Measurements from ENCODE around the gene IL17D.

Gene IL17D

DNA sequence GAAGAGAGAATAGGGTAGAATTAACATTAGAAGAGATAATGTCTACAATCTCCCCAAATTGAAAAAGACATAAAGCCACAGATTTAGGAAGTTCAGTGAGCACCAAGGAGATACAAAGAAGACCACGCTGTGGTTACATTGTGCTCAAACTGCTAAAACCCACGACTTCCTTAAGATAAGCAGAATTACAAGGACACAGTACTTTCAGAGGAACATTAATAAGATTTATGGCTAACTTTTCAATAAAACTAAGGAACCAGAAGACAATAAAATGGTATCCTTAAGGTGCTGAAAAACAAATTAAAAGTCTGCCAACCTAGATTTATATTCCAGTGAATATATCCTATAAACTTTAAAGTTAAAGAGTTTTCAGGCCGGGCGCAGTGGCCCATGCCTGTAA is 7.4 kb upstream of the IL17D start:
- no peak for DNase-seq

DNA sequence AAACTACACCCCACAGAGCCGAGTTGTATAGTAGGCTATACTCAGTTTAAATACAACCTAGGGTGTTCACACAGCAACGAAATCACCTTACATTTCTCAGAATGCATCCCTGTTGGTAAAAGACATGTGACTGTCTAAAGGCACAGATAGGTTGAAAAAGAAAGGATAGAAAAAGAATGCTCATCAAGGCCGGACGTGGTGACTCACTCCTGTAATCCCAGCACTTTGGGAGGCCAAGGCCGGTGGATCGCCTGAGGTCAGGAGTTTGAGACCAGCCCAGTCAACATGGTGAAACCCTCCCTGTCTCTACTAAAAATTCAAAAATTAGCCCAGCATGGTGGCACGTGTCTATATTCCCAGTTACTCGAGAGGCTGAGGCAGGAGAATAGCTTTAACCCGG is 3.8 kb upstream of the IL17D start:
- DNase-seq: no peak

DNA sequence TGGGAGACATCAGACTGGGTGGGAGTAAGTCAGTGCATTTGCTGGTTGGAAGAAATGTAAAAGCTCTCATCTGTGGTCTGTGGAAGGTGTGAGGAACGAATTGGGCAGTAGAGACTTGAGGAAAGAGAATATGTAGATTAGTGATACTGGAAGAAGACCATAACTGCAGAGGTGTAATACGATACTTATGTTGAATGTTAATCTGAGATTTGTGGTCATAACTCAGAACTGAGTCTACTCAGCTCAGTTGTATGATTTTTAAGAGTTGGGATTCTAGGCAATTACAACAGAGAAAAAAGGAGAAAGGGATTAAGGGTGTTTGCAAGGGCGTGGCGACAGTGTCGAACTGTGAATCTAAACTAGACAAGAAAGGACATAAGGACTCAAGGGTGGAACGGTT is 3.2 kb upstream of the IL17D start:
- no peak for DNase-seq

DNA sequence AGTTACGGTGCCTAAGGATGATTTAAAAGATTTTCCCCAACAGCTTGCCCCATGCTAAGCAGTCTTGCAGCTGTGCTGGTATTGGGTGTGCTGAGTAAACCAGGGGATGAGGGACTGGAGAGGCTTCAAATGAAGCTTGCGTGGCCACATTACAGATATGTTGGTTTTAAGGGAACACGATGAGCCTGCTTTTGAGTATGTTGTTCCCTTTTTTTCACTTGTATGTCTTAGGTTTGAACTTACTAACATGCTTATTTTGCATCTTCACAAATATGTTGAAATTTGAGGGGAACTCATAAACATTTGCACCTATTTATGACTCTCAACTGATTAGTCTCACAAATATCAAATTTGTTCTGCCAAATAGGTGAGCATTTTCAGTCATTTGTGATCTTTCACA is 2.0 kb upstream of the IL17D start:
- no peak for DNase-seq

DNA sequence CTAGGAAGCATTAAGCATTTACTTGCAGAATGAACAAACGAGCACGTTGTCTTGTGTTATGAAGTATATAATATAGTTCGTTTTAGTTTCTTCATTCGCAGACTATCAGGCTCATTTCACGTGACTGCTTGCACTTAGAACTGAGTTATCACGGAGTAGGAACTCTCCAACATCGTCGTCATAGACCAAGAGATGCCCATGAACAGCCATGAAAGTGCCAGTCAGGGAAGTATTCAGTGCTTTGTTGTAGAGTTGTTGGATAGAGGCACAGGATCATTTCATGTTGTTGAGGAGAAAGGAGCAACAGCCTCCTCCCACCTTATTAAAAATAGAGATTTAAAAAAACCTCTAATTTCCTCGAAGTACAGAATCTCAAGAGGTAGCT is 977 bp upstream of the IL17D start:
- no peak for DNase-seq

DNA sequence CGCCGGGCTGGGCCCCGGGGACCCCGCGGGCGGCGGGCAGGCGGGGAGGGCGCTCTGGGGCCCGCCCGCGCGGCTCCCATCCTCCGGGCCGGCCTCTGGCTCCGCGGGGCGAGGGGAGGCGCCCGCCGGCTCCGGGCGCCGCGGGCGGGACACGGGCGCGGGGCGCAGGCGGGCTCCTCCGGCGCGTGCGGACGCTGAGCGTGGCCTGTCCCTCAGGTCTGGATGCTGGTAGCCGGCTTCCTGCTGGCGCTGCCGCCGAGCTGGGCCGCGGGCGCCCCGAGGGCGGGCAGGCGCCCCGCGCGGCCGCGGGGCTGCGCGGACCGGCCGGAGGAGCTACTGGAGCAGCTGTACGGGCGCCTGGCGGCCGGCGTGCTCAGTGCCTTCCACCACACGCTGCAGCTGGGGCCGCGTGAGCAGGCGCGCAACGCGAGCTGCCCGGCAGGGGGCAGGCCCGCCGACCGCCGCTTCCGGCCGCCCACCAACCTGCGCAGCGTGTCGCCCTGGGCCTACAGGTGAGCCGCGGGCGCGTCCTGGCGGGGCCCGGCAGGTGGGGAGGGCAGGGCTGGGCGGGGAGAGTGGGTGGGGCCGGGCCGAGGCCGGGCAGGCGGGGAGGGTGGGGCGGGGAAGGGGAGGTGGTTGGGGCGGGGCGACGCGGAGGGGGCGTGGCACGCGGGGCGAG is 420 bp downstream of the IL17D start:
- peak; percentile 70 to 78 for DNase-seq

DNA sequence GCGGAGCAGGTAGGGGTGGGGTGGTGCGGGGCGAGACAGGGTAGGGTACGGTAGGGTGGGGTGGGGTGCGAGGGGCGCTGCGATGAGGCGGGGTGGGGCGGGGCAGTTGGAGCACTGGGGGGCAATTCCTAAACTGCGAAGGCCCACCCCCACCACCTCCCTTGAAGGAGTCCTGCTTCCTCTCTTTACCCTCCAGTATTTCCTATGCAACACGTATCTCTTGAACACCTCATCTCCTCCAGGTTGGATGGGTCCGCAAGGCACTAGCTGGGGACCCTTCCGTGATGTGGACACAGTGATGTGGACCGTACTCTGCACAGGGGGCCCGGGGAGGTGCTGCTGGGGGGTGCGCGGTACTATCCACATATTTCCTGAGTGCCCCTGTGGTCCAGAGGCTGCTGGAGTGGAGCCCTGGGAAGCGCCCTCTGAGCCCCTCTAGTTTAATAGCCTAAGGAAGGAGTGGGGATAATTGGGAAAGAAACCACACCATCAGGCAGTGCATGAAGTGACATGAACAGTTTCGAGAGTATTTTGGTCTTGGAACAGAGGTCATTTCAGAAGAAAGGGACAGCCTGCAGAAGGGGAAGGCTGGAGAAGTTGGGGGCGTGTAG is 1.1 kb downstream of the IL17D start:
- no peak for DNase-seq

DNA sequence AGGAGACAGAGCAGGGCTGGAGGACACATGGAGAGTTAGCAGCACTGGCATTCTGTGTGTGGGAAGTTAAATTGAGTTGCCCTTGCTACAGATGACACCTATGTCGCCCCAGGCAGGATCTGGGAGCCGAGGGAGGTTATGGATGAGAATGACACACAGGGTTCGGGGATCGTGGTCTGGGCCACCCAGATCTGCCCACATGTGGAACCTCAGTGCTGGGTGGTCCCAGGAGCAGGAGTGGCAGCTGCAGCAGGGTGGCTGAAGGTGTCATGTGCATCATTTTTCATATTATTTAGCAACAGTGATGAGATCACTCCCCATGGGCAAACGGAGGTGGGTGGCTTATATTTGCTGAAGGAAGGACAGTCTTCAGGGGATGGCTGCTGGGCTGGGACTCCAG is 3.2 kb downstream of the IL17D start:
- no peak for DNase-seq

DNA sequence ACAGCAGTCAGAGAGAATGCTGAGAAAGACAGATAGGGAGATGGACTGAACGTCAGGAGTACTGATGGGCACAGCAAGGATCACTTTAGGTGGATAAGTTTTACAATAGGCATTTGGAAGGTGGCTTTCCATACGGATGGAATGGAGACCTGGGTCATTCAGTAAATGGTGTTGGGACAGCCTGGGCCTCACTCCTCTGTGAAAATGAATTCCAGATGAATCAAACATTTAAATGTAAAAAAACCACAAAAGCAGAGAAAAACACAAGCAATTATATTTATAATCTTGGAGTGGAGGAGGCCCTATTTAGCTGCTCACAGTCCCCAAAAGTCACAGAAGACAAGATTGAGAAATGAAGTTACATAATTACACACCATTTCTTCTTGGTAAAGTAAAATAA is 4.7 kb downstream of the IL17D start:
- DNase-seq: no peak

DNA sequence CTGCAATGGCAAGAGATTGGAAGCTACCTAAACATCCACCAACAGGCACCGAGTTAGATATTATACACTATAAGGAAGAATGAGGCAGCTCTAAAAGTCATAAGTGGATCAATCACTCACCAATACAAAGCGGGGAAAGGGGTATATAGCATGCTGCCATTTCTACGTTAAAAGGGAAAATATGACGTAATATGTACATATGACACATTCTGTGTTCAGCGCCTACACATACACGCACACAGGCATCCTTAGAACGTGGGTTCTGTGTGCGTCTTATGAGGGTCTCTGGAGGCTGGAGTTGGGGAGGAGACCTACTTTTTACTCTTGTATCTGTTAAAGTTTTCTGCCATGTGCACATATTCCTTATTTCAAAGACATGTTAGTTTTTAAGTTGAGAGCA is 5.9 kb downstream of the IL17D start:
- no peak for DNase-seq

DNA sequence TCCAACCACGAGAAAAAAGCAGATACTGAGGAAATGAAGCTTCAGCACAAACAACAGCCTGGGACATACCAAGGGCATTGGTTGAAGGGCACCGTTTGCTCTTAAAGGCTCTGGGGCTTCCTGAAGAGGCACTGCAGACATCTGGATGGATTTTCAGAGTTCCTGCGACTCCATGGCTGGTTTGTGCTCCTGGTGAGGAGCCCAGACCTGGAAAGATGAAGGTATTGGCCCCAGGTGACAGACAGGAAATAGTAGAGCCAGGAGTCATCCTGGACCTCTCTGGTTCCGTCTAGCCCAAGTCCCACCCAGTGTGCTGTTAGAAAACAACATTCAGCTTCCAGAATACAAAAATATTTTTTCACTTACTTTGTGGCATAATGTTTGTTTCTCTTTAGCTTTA is 6.3 kb downstream of the IL17D start:
- no peak for DNase-seq

DNA sequence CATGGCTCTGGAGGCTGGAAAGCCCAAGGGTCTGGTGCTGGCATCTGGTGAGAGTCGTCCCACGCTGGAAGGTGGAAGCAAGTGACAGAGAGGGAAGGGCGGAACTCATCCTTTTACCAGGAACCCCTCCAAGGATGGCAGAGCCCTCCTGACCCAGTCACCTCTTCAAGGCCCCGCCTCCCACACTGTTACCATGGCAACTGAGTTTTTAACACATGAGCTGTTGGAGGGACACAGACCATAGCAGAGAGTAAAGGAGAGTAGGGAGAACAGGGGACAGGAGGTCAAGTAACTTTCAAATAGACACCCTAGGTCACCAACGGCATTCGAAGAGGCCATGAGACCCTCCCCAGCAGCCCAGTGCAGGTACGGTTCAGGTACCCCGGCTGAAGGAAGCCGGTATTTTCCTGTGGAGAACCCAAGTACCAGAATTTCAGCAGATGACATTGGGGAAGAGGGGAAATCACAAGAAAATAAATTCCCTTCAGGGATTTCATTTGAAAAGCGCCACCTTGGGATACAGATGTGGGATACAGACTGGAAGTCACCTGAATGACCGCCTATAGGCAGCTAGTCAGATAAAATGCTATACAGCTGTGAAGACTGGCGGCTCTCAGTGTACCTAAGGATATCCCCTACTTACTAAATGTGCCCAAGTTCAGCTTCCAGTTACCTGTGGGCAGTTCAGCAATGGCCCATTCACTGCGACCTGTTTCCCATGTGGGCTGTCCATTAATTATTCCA is 8.0 kb downstream of the IL17D start:
- no peak for DNase-seq

DNA sequence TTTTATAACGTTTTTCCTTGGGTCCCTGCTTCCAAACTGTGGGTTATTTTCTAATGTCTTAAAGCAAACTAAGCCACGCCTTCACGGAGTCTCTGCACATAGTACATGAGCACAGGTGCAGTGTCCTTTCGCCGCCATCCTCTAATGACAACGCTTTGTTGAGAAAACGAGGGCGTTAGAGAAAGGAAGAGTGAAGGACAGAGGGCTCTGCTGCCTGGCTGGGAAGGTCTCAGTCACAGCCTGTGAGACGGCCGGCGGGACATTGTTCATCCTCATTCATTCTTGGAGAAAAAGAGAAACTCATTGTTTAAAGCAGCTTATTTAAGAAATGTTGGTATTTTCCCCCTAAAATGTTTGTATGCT is 9.5 kb downstream of the IL17D start:
- DNase-seq: no peak

DNA sequence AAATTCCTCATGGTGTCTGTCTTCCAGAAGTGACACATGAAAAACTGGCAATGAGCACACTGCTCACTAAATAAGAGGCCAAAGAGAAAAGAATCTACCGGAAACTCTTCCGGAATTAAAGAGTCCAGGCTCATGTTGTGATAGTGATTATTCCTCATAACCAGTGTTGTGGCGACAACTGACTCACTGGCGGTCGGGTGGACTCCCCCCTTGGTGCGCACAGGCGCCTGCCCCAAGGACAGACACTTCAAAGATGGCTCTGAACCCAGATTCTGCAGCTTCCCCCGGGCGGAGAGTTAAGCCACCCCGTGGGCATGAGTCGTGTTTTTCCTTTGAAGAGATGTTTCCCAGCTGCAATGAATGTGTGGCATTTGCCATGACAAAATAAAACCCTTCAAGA is 10.3 kb downstream of the IL17D start:
- no peak for DNase-seq

DNA sequence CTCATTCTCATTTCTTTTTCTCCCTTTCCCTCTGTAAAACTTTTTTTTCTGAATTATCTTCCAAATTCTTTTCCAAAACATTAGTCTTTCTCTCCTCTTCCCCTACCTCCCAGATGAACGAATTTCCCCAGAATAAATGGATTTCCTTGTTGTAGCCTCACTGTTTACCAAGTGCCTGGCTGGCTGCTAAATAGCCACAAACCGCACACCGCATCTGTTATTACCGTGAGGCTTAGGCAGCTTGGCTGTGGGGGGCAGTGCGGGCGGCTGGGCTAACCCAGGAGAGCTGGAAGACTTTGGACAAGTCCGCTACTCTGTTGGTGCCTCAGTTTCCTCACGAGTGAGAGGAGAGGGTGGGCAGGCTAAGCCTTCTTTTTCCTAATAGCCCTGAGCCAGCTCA is 10.7 kb downstream of the IL17D start:
- DNase-seq: no peak

DNA sequence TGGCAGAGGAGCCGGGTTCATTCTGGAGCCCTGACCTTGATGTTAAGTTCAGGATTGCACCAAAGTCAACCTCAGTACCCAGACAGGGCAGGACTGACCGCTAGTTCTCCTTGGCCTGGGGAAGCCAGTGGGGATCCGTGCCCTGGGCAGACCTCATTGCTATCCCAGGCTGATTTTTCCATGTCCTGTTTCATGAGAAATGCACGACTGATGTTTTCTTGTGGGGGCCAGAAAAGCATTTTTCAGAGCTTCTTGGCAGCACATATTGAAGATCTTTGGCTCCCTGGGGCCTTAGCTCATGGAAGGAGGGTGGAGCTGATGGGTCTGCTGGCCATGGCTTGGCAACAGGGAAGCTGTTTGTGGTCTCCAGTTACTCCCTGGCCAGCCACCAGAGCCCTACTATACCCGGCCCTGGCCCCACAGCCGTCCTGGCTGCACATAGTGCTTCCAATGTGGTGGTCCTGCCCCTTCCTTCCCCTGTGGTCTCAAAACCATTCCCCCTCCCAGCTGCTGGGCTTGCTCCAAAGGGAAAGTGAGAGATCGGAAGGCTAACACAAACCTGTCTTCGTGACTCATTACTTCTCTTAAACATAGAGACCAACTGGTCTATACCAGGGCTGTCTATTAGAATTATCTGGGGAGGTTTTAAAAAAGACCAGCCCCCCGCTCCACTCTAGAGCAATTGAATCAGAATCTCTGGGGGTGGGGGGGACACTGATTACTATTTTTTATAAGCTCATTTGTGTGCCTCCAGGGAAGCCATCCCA is 11.2 kb downstream of the IL17D start:
- DNase-seq: no peak

DNA sequence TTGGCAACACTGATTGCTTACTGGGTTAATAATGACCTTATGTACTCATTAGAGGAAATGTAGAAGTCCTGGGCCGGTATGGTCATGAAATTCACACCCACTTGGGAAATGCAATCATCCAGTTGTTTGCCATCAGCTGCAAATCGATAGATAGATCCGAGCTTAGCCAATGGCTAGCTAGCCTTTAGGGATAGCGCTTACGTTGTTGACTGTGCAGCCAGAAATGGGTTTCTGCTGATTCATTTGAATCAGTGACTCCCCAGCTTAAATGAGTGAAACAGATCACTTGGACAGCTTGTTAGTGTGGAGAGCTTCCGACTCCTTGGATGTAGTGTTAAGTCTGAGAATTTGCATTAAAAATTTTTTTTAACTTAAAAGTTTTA is 11.8 kb downstream of the IL17D start:
- no peak for DNase-seq

DNA sequence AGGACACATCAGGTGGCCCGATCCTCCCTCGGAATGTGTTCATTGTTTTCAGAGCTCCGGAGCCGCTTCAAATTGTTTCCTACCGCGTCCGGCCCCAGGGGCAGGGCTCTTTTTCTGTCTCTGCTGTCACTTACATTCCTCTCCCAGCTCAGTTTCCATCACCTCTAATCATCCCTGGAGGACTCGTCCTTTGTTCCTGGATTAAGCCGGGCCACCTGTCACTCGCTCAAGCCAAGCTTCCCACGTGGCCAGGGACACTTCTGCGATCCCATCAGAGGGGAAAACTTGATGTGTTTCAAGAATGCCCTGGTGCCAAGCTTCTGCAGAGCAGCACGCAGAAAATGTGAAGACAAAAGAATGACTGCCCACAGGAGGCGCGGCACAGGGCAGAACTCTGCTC is 13.5 kb downstream of the IL17D start:
- DNase-seq: no peak

DNA sequence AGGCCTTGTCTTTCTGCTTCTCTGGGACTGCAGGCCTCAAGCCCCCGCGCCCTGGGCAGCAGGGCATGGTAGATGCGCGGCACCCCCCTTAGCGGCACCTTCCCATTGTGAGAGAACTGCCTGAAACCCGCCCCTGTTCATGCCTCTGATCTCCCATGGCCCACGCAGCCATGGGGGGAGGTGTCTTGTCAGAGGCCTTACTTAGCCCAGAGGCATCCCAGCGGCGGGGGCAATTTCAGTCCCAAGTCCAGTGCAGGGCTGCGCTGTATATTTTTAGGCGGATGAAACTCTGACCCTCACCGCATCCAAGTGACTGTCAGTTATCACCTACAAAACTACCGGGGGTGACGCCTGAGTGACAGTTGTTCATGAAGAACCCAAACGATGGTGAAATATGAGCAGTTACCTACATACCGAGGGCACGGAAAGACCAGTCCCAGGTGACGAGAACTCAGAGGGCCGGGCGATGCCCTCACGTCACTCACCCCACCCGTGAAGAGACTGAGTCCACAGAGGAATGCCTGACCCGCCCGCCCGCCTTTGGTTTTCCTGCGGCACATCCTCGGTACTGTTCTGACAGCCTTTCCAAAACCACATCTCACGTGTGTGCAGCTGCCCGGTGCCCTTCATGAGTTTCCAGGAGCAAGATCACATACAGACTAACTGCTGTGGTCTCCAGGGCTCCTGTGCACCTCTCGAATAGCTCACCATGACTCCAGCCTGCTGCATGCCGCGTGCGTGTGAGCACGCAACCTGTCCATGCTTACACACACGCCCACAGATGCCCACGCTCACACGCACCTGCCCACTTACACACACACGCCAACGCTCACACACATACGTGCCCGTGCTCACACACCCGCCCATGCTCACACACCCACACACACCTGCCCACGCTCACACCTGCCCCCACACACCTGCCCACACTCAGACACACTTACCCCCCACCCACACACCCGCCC is 14.4 kb downstream of the IL17D start:
- DNase-seq: no peak

DNA sequence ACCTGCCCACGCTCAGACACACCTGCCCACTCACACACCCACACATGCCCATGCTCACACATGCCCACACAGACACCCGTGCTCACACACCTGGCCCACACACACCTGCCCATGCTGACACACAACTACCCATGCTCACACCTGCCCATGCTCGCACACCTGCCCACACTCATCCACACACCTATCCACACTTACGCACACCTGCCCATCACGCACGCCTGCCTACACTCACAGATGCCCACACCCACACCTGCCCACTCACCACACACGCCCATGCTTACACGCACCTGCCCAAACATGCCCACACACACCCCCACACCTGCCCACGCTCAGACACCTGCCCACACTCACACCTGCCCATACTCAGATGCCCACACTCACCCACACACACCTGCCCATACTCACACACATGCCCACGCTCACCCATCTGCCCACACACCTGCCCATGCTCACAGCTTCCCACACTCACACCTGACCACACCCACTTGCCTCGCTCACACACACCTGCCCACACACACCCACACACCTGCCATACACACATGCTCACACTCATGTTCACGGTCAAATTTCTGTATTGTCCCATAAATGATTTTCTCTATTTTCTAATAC is 15.6 kb downstream of the IL17D start:
- no peak for DNase-seq

DNA sequence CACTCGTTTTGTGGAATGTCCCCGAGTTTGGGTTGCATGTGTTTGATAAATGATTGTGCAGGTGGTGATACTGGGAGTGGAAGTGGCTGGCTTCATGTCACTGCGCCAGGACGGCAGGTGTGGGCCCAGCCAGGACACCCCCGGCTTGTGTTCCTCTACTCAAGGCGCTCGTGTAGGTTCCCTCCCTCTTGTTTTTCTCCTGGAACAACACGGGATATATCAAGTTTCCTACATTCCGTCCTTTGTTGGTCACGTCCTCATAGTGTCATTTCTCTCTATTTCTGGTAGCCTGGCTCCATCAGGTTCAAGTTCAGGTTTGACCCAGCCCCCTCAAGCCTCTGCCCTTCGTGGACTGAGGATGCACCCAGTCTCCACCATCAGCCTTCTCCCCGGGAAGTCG is 16.3 kb downstream of the IL17D start:
- no peak for DNase-seq

DNA sequence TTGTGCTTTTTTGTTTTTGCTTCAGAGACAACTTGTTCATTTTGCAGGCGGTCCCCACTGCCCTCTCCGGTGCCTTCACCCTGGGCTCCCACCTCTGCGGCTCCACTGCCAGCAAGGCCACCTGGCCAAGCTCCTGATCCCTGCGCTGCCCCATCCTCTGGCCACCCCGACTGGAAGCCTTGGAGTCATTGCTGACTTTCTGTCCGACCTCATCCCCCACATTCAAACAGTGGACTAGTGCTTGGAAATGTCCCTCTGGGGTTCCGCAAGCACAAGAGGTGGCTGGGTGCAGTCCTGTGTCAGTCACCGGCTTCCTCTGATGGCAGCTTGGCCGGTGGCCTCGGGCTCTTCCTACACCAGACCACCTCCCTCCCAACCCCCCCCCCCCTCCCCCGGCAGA is 17.0 kb downstream of the IL17D start:
- DNase-seq: no peak
